GM10847 (cell line): ENCODE data around the gene RAB40AL.
"Not testable (repeated sequence)": the region's sequence is repeated elsewhere in the genome, so short reads cannot be mapped to it uniquely, and the experiment has no call there.

Experiments used
- POLR2A ChIP-seq: IDR thresholded peaks from 2 replicates; pipeline ENCODE4 v1.6.1; 2011; ENCODE audit not compliant: insufficient read length; ENCODE audit errors: extremely low read depth

The RAB40AL gene

GRCh38 chrX:102936972-102937371 lies at the start of gene RAB40AL:
Gene RAB40AL (plus strand): TSS chrX:102937272. CDS start chrX:102937319, 47 bp downstream.
- TF ChIP-seq POLR2A, result not testable (repeated sequence)

GRCh38 chrX:102887687-102888086 lies 49.4 kb upstream of the RAB40AL start:
- no peak for TF ChIP-seq POLR2A

GRCh38 chrX:102892103-102892502 lies 45.0 kb upstream of the RAB40AL start:
- TF ChIP-seq POLR2A, result no peak

- TF ChIP-seq POLR2A, result no peak
Observed at GRCh38 chrX:102899940-102900916, 36.8 kb upstream of the RAB40AL start.

GRCh38 chrX:102902355-102902754 lies 34.7 kb upstream of the RAB40AL start:
- no peak for TF ChIP-seq POLR2A

GRCh38 chrX:102930990-102931756 lies 5.9 kb upstream of the RAB40AL start:
- TF ChIP-seq POLR2A, result no peak

GRCh38 chrX:102934624-102935023 lies 2.4 kb upstream of the RAB40AL start:
- TF ChIP-seq POLR2A, result no peak

GRCh38 chrX:102950908-102951866 lies 14.1 kb downstream of the RAB40AL start:
- TF ChIP-seq POLR2A, result no peak

GRCh38 chrX:102957751-102958150 lies 20.7 kb downstream of the RAB40AL start:
- TF ChIP-seq POLR2A, result no peak

- no peak for TF ChIP-seq POLR2A
Observed at GRCh38 chrX:102958794-102959193, 21.7 kb downstream of the RAB40AL start.

- no peak for TF ChIP-seq POLR2A
Observed at GRCh38 chrX:102959471-102959870, 22.4 kb downstream of the RAB40AL start.

GRCh38 chrX:102963955-102964354 lies 26.9 kb downstream of the RAB40AL start:
- no peak for TF ChIP-seq POLR2A

- TF ChIP-seq POLR2A, result no peak
Observed at GRCh38 chrX:102964940-102965339, 27.9 kb downstream of the RAB40AL start.

- TF ChIP-seq POLR2A, result no peak
Observed at GRCh38 chrX:102966701-102967100, 29.6 kb downstream of the RAB40AL start.

- no peak for TF ChIP-seq POLR2A
Observed at GRCh38 chrX:102968216-102968615, 31.1 kb downstream of the RAB40AL start.
